TTC549 (cell line): ENCODE data around the gene TFAP2B.

ENCODE experiments used
- FAIRE-seq: peaks from 2 replicates; lab custom pipeline; 2012; peaks lifted over from hg19 to GRCh38; lab: Jason Lieb, UNC

TFAP2B gene

GRCh38 chr6:50848989-50849795 lies 30.5 kb downstream of the TFAP2B start:
- FAIRE-seq, result no peak

- no peak for FAIRE-seq
Measured at GRCh38 chr6:50849796-50850180, 31.1 kb downstream of the TFAP2B start.

DNA sequence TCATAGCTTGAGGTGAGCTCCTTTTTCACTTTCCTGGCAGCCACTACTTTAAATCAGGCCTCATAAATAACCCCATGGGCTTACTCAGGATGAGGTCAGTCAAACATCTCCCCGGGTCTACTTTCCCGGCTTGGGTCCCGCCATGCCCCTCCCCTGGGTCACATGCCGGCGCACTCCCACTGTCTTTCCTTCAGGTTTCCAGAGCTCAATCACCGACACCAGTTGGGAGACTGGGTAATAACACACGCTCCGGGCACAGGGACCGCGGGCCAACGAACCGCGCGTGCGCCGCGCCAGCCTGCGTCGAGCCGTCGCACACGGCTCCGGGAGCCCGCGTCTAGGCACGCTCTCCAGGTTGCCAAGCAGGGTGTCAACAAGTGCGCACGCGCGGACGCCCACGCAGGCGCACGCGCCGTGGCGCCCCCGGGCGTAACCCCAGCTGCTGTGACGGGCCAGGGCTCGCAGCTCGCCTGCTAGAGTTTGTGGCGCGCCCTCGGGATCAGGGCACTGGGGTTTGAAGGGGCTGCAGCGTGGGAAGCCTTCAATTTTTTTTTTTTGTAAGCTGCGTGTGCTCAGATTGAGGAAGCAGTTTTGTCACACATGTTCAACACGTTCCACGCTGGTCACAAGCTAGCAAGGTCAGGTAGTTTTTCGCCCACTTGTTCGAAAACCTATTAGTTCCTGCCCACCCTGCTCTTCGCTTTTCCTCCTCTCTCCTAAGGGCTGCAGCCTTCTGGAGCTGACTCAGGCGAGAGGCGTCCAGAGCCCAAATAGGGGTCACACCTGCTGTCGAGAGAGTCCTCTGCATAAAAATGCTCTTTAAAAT lies 31.8 kb downstream of the TFAP2B start:
- no peak for FAIRE-seq

DNA sequence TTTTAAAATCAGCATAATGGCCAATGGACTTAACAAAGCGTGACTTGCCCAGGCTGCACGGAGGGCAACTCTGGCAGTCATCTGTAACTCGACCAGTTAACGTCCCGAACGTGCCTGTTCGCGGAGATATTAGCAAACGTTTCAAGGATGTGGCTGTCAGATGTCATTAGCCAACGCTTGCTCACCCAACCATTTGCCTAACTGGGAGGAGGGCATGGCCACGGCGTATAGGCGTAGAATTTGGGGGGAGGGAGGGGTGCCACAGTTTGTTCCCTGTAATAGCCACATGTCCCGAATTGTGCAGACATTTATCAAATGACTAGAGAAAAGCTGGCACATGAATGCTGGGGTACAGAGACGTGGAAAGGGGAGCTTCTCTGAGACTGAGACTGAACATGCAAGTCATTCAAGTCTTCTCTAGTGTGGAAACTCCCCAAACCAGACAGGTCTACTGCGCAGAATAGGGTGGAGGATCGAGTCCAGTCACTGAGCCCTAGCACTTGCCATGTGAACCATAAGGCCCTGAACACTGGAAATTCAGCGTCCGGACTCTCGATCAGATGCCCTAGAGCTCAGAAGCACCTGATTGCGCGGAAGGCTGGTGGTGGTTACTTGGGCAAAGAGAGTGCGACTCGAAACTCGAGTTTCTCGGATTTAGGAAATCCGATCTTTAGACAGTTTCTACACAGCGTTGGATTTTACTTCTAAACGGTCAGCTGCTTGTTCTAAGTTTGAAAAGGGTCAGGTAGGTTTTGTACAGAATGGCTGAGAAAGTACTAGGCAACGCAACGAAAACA lies 32.6 kb downstream of the TFAP2B start:
- FAIRE-seq, result no peak

- FAIRE-seq, result no peak
Measured at GRCh38 chr6:50853939-50854338, 35.3 kb downstream of the TFAP2B start.

GRCh38 chr6:50861692-50862091 lies 43.0 kb downstream of the TFAP2B start:
- no peak for FAIRE-seq

DNA sequence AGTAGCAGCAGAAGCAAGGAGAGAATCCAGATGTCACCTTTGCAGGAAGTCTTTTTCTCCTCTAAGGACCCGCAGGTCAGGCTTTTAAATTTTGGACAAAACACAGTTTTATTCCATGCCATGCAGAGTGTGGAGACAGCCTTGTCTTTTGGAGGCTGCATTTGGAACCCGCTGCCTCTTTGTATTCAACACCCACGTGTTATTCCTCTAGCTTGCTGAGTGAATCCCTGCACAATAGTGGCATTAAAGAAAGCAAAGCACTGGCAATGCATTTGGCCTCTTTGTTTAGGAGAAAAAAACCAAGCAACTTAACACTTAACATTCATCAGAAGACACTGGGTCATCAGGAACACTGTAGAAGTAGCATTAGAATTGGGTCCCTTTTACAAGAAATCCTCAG lies 43.5 kb downstream of the TFAP2B start:
- FAIRE-seq, result no peak

GRCh38 chr6:50864601-50865000 lies 45.9 kb downstream of the TFAP2B start:
- no peak for FAIRE-seq

GRCh38 chr6:50868466-50868865 lies 49.8 kb downstream of the TFAP2B start:
- no peak for FAIRE-seq

GRCh38 chr6:50873167-50873566 lies 54.5 kb downstream of the TFAP2B start:
- FAIRE-seq, result no peak

GRCh38 chr6:50884364-50884763 lies 65.7 kb downstream of the TFAP2B start:
- FAIRE-seq, result no peak

DNA sequence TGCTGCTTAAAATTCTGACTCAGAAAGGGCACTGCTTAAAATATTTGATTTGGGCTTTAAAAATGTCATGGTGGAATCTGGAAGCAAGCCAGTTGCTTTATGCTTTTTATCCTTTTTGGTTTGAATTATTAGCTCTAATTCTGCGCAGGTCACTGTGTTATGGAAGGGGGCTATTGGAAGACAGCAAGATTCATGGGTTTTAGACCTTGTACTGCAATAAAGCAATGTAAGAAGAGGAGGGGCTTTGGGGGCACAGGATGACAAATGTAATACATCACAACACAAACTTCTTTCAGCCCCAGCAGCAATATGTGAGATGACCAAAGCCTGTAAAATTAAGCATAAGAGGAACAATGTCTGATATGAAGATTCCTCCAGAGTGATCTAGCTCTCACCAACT lies 68.4 kb downstream of the TFAP2B start:
- FAIRE-seq, result no peak

- FAIRE-seq, result no peak
Measured at GRCh38 chr6:50889497-50889896, 70.8 kb downstream of the TFAP2B start.

GRCh38 chr6:50889935-50890334 lies 71.3 kb downstream of the TFAP2B start:
- no peak for FAIRE-seq

DNA sequence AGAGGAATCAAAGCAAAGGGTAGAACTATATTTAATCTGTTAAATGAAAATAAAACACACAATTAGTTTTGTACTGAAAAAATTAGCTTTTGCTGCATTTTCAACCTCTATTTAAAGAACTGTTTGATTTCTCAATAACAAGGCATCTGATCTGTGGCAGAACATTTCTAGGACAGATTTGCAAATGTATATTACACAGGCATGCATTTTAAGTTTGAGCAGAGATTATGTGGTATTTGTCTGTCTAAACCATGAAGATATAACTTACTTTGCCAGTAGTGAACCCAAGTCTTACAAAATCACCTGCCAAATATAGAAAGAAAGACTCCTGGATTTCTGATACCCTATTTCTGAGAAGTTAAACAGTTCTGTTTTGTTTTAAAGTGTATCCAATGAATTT lies 71.9 kb downstream of the TFAP2B start:
- no peak for FAIRE-seq

- no peak for FAIRE-seq
Measured at GRCh38 chr6:50891290-50891689, 72.6 kb downstream of the TFAP2B start.
